Measurements from ENCODE around the gene ROCK2.

Gene ROCK2

DNA sequence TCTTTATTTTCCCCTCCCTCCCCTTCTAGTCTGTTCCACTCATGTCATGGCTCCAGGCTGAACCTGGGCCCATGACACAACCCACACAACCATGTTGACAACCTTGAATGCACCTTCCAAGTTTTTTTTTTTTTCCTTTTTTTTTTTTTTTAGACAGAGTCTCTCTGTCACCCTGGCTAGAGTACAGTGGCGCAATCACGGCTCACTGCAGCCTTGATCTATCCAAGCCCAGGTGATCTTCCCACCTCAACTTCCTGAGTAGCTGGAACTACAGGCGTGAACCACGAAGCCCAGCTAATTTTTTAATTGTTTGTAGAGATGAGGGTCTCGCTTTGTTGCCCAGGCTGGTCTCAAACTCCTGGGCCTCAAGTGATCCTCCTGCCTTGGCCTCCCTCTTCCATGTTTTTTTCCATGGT lies 21.9 kb upstream of the ROCK2 start:
- no peak for DNase-seq

GRCh38 chr2:11365096-11365879 lies 20.9 kb upstream of the ROCK2 start:
- no peak for DNase-seq

GRCh38 chr2:11364565-11364887 lies 20.1 kb upstream of the ROCK2 start:
- no peak for DNase-seq

DNA sequence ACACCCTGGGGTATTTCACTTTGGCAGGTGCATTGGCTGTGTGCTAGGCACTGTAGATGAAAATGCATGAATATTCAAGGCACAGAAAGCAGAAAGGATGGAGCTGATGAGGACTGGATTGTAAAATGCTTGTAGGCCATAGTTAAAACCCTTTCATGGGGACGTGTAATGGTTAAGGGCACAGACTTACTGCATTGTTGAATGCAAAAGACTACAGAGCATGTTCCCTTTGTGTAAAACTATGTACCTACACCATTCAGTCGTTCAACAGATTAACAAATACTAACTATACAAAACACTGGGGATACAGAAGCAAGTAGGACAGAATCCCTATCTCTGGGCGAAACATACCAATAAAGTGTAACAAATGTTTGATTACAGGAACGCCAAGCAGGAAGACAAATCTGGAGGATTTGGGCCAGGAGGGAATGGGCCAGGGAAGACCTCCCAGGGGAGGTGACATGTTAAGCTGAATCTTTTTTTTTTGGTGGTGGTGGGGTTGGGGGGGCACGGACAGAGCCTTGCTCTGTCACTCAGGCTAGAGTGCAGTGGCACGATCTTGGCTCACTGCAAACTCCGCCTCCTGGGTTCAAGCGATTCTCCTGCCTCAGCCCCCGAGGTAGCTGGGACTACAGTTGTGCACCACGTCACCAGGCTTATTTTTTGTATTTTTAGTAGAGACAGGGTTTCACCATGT lies 19.6 kb upstream of the ROCK2 start:
- DNase-seq, result no peak

GRCh38 chr2:11359865-11360264 lies 15.4 kb upstream of the ROCK2 start:
- DNase-seq, result no peak

DNA sequence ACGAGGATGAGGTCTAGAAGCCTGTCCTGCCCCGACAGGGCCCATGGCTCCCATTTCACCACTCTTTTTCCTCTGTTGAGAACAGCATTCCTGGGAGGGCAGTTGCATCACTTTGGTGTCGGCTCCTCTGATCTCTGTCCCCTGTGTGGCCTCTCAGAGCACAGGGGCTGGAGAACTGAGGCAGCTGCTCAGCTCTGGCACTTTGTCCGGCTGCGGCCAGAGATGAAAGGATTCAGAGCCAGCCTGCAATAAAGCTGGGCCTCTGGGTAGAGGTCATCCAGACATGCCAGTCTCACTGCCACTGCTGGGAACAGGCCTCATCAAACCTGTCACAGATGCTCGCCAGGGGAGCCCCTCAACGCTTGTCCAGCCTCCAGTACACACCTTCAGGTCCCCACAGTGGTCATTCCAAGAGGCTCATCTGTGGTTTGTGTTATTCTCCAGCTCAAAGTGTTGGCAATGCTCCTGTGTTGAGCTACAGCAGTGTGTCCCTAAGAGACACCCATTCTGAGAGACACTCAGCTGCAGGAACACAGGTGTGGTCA lies 13.1 kb upstream of the ROCK2 start:
- DNase-seq, result no peak

GRCh38 chr2:11356764-11357163 lies 12.3 kb upstream of the ROCK2 start:
- no peak for DNase-seq

DNA sequence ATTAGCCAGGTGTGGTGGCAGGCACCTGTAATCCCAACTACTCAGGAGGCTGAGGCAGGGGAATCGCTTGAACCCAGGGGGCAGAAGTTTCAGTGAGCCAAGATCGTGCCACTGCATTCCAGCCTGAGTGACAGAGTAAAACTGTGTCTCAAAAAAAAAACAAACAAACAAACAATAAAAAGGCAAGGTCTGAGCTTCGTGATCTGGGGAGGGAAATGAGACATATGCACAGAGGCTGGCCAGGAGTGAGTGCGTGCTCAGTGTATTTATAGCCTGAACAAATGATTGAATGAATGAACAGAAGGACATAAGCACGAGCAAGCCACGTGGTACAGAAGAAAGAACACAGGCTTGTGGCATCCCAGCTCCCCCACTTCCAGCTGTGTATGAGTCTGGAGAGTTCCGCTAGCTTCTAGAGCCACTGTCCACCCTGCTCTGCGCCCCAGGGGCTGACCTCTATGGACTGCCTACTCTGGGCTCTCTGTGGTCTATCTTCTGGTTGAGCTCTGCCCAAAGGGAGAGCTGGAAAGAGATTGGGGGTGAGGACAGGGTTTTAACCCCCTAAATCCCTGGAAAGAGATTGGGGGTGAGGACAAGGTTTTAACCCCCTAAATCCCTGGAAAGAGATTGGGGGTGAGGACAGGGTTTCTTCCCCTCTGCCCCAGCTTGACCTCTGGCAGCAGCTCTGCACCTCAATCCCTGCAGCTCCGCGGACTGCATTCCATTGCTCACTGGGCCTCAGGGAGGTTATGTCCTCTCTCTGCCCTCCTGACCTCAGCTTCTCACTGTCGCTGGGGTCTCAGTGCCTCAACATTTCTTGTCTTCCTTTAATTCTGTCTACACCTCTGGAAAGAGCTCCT lies 11.0 kb upstream of the ROCK2 start:
- no peak for DNase-seq

- no peak for DNase-seq
Measured at GRCh38 chr2:11354363-11355154, 10.1 kb upstream of the ROCK2 start.

- DNase-seq, result no peak
Measured at GRCh38 chr2:11352781-11353537, 8.5 kb upstream of the ROCK2 start.

- no peak for DNase-seq
Measured at GRCh38 chr2:11348209-11348749, 3.8 kb upstream of the ROCK2 start.

- no peak for DNase-seq
Measured at GRCh38 chr2:11347403-11347959, 3.0 kb upstream of the ROCK2 start.

DNA sequence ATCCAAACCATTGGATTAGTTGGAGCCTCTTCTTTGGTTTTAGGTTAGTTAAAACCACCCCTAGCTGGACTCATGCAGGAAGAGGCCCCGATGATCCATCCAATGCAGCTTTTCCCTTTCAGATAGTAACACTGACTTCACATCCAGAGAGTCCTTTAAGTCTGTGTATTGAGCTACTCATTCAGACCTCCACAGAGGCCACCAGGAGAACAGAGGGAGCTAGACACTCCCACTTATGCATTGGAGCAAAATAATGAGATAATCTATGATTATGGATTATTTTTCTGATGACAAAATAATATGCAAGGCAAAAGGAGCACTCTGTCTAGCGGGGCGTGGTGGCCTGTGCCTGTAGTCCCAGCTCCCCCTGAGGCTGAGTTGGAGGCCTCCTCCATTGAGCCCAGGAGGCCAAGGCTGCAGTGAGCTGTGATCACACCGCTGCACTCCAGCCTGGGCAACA lies 1.6 kb upstream of the ROCK2 start:
- DNase-seq, result no peak

DNA sequence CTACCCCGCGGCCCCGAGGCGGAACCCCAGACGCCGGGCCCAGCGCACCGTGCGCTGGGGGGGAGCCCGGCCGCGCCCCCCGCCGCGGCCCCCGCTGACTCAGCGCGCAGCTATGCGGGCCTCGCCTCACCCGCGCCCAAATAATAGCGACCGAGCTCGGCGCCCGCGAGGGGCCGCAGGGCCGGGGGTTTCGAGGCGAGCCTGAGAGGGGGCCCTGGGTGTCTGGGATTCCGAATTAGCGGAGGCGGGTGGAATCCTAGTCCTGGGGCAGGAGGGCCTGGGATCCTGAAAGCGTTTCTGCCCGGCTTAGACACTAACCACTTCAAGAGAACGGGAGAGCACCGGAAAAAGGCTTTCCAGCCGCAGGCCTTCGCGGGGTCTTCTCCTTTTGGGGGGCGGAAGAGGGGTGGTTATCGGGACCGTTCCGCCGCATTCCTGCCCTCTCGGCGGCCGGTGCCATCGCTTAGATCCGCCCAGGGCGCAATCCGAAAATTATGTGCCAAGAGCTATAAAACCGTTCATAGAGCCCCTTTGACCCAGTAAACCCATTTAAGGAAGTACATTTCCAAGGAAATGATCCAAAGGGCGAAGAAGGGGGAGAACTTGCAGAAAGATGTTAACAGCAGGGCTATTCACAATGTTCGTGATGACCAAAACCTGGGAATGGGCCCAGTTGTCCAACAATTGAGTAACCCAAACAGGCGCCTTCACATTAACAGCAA lies 681 bp upstream of the ROCK2 start:
- no peak for DNase-seq

- DNase-seq, result peak; percentile 21
Measured at GRCh38 chr2:11343650-11344341, 640 bp downstream of the ROCK2 start.

DNA sequence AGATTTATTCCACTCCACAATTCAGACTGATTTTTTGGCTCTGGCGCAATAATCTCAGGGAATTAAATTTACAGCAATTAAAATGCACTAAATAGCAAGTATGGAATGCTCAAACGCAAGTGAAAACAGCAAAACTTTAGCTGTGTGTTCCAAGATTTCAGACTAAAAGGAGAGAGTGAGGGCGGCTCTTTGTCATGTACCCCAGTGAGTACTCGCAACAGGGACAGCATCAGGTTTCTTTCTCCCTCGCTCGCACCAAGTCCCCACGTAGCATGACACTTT lies 1.1 kb downstream of the ROCK2 start:
- DNase-seq, result no peak

- no peak for DNase-seq
Measured at GRCh38 chr2:11342551-11343367, 1.7 kb downstream of the ROCK2 start.

GRCh38 chr2:11340717-11341116 lies 3.7 kb downstream of the ROCK2 start:
- DNase-seq, result no peak

- DNase-seq, result no peak
Measured at GRCh38 chr2:11339508-11340083, 4.8 kb downstream of the ROCK2 start.

Data from stimulated activated naive CD4-positive, alpha-beta T cell treated with Interleukin-2 at 50 U/mL for 16 hours (primary cell).